ENCODE results near the gene TTYH3. TPM values are rescaled to one million over a fixed set of nuclear protein-coding genes. Genes with fewer than 3 reads are reported as not detected.

Gene TTYH3
- total and polyA plus RNA-seq, 9 of the 15 experiments (the other 6 are each of a cell fraction or from before 2014, with no cell fraction given), result 0.01 to 5.5 (median 1.1) TPM

GRCh38 chr7:2691011-2691707, 59.4 kb downstream of the TTYH3 start:
- Histone ChIP-seq H3K9ac (ENCODE audit: insufficient read depth in 1 of 2, low read depth in 2 of 2, low read length in 2 of 2) (no peak overlapping the region), H3K4me2 (ENCODE audit: insufficient read depth, low read length) (no peak overlapping the region), H3K9me1 (ENCODE audit: control insufficient read depth, insufficient read depth, low read length) (no peaks in the 10 kb centered on the region), H2AFZ (ENCODE audit: low read depth, low read length) (no peak overlapping the region), H3K4me1 (replicated peaks in 1 of 2; ENCODE audit: control insufficient read depth in 2 of 2, insufficient read depth in 2 of 2, low read length in 2 of 2) (peaks cover 0 to 21% of the 10 kb centered on the region in 2 experiments; a peak in 2 of 5 replicates), H4K20me1 (replicated peaks; ENCODE audit: control insufficient read depth, insufficient read depth, low read length) (peaks cover 5% of the 10 kb centered on the region; the same call in 1 of the 2 replicates), H3K27ac (ENCODE audit: extremely low read depth, low read depth, low read length) (no peak overlapping the region), H3K27me3 (ENCODE audit: control insufficient read depth in 2 of 2, insufficient read depth in 2 of 2, low read length in 2 of 2) (peaks cover 27 to 45% of the 10 kb centered on the region in 2 experiments; a peak in 4 of 5 replicates), H3K36me3 (ENCODE audit: control insufficient read depth, insufficient read depth, low read length) (no peaks in the 10 kb centered on the region), H3K4me3 (no peak overlapping the region), H3K79me2 (ENCODE audit: control insufficient read depth, insufficient read depth, low read length) (no peaks in the 10 kb centered on the region), H3K9me3 (replicated peaks; ENCODE audit: control insufficient read depth, insufficient read depth, low read depth, low read length) (no peaks in the 10 kb centered on the region)
- ChIA-PET POLR2A (interaction anchor here (0.5 to 1.5 kb wide), 2 partner anchors 10 to 75 kb away, joined by 4 to 5 read pairs; no protein-coding TSS in a partner anchor), CTCF (ENCODE audit: low intra/inter-chr PET ratio) (no interaction called here)
- DNase-seq (ENCODE audit: extremely low read depth in 1 of 4, low spot score in 3 of 4) (no peak), FAIRE-seq (no peak), ATAC-seq (no peak; the same call in none of the 3 replicates)
- no TSS peak for BruUV-seq (replicated peaks)
- 24% methylated on average over 14 of the region's 18 CpGs for WGBS (ENCODE audit: insufficient coverage, low coverage, missing lambda C conversion rate)
- in situ Hi-C loops (cut with MboI) (no loop called here), intact Hi-C loops (cut with micrococcal nuclease) (no loop called here)
- no peak for TF ChIP-seq MBD1 (CRISPR knock-in tag; IDR thresholded peaks at IDR 0.05)
- peak; percentile 60; the same call in 1 of the 2 replicates for TF ChIP-seq HDAC2 (IDR thresholded peaks at IDR 0.05)
- TF ChIP-seq ZNF3 (CRISPR knock-in tag; IDR thresholded peaks at IDR 0.05), result no peak
- TF ChIP-seq TRIM24 (IDR thresholded peaks at IDR 0.05), result peak in 1 of 2 experiments; percentile 21; a peak in 1 of 4 replicates
- TF ChIP-seq TFAP4 (CRISPR knock-in tag; IDR thresholded peaks at IDR 0.05; ENCODE audit: borderline replicate concordance), result peak; percentile 39; the same call in 1 of the 2 replicates
- TF ChIP-seq WHSC1 (IDR thresholded peaks at IDR 0.05; ENCODE audit: low read length), result no peak
- peak; percentile 67 for TF ChIP-seq ATF3 (IDR thresholded peaks at IDR 0.05)
- no peak for TF ChIP-seq ATF3 (CRISPR knock-in tag; conservative IDR thresholded peaks at IDR 0.05)
- TF ChIP-seq ZNF133 (CRISPR knock-in tag; IDR thresholded peaks at IDR 0.05), result no peak
- TF ChIP-seq KLF1 (tag; IDR thresholded peaks at IDR 0.05), result no peak
- TF ChIP-seq BCOR (IDR thresholded peaks at IDR 0.05), result peak; percentile 81
- TF ChIP-seq ZFP36 (IDR thresholded peaks at IDR 0.05; ENCODE audit: low read depth, low read length, partially characterized antibody), result peak; percentile 61
- 0 out of 2 replicates have a peak, but pooled peaks have one; percentile 29 for TF ChIP-seq CEBPB (tag; IDR thresholded peaks at IDR 0.05)
- peak; percentile 69 for TF ChIP-seq RBM25 (IDR thresholded peaks at IDR 0.05; ENCODE audit: low read depth, low read length, severe bottlenecking)
- no peak for TF ChIP-seq ARHGAP35 (IDR thresholded peaks at IDR 0.05; ENCODE audit: partially characterized antibody)
- TF ChIP-seq SREBF2 (CRISPR knock-in tag; IDR thresholded peaks at IDR 0.05), result no peak
- TF ChIP-seq KDM1A (IDR thresholded peaks at IDR 0.05), result peak in 1 of 2 experiments; percentile 30; a peak in 1 of 4 replicates
- no peak for TF ChIP-seq ZNF444 (CRISPR knock-in tag; IDR thresholded peaks at IDR 0.05)
- TF ChIP-seq CEBPG (CRISPR knock-in tag; IDR thresholded peaks at IDR 0.05), result peak; percentile 76
- peak in 1 of 2 experiments; percentile 75; a peak in 2 of 4 replicates for TF ChIP-seq CEBPG (tag; conservative IDR thresholded peaks at IDR 0.05 in 1 of 2, IDR thresholded peaks at IDR 0.05 in 1 of 2)
